GM23338 (cell line): ENCODE data around the gene MYL4. TPM values are rescaled to one million over a fixed set of nuclear protein-coding genes. Genes with fewer than 3 reads are reported as not detected.

Experiments used
- ATAC-seq: fragments of 200-7000 bp; cut with Tn5 transposase; 3 replicates; pipeline ENCODE4 v1.9.1; 2020
- DNase-seq: peaks from one replicate; pipeline ENCODE4 v3.0.0-alpha.2; 2015; ENCODE audit warnings: low spot score
- H2AFZ ChIP-seq: fragments of 200-600 bp; sonication (generic); 2 replicates; pipeline ENCODE4 v1.8.0; 2016; ENCODE audit warnings: antibody characterized with exemption, mild to moderate bottlenecking, moderate library complexity
- H3F3A ChIP-seq: fragments of 200-600 bp; sonication (generic); replicated peaks from 2 replicates; pipeline ENCODE4 v1.8.0; 2017; ENCODE audit warnings: antibody characterized with exemption, mixed run types, low read depth
- H3K27ac ChIP-seq: fragments of 200-600 bp; sonication (generic); 2 replicates; pipeline ENCODE4 v1.6.1; 2016; ENCODE audit warnings: low read depth
- H3K27me3 ChIP-seq: fragments of 200-600 bp; sonication (generic); 2 replicates; pipeline ENCODE4 v1.8.0; 2016; ENCODE audit warnings: mild to moderate bottlenecking, mixed run types, moderate library complexity; ENCODE audit not compliant: insufficient read depth
- H3K36me3 ChIP-seq: fragments of 200-600 bp; sonication (generic); 2 replicates; pipeline ENCODE4 v1.8.0; 2016; ENCODE audit warnings: mild to moderate bottlenecking; ENCODE audit not compliant: insufficient read depth
- H3K4me1 ChIP-seq: fragments of 200-600 bp; sonication (generic); 2 replicates; pipeline ENCODE4 v1.8.0; 2016; ENCODE audit warnings: mild to moderate bottlenecking, moderate library complexity; ENCODE audit not compliant: insufficient read depth
- H3K4me2 ChIP-seq: fragments of 200-600 bp; sonication (generic); 2 replicates; pipeline ENCODE4 v1.7.1; 2017; ENCODE audit warnings: mixed run types
- H3K4me3 ChIP-seq: fragments of 200-600 bp; sonication (generic); 2 replicates; pipeline ENCODE4 v1.6.1; 2016; ENCODE audit warnings: mixed run types
- H3K79me2 ChIP-seq: fragments of 200-600 bp; sonication (generic); replicated peaks from 2 replicates; pipeline ENCODE4 v1.8.0; 2017; ENCODE audit warnings: mild to moderate bottlenecking; ENCODE audit not compliant: insufficient read depth
- H3K9me2 ChIP-seq: fragments of 200-600 bp; sonication (generic); 2 replicates; pipeline ENCODE4 v1.8.0; 2017; ENCODE audit not compliant: insufficient read depth
- H4K20me1 ChIP-seq: fragments of 200-600 bp; sonication (generic); replicated peaks from 2 replicates; pipeline ENCODE4 v1.8.0; 2017; ENCODE audit warnings: mild to moderate bottlenecking; ENCODE audit not compliant: insufficient read depth
- H3K27ac Mint-ChIP-seq: 2 replicates; pipeline ENCODE4 v1.8.0; 2020; ENCODE audit warnings: inconsistent platforms, mild to moderate bottlenecking, moderate library complexity, mixed read lengths
- H3K27me3 Mint-ChIP-seq: 3 replicates; pipeline ENCODE4 v1.8.0; 2022; ENCODE audit warnings: low read depth, mild to moderate bottlenecking, moderate library complexity, mixed read lengths, inconsistent platforms; ENCODE audit not compliant: insufficient read depth, poor library complexity
- H3K36me3 Mint-ChIP-seq: 3 replicates; pipeline ENCODE4 v1.8.0; 2021; ENCODE audit warnings: low read depth, mild to moderate bottlenecking, inconsistent platforms, moderate library complexity, mixed read lengths
- H3K4me1 Mint-ChIP-seq: 3 replicates; pipeline ENCODE4 v1.8.0; 2020; ENCODE audit warnings: mild to moderate bottlenecking, inconsistent platforms, mixed read lengths
- H3K4me3 Mint-ChIP-seq: 3 replicates; pipeline ENCODE4 v1.8.0; 2021; ENCODE audit warnings: moderate library complexity, mild to moderate bottlenecking, inconsistent platforms, mixed read lengths
- H3K9me3 Mint-ChIP-seq: 3 replicates; pipeline ENCODE4 v1.8.0; 2020; ENCODE audit warnings: moderate library complexity, mild to moderate bottlenecking, inconsistent platforms, mixed read lengths
- CREB1 ChIP-seq: fragments of 250-450 bp; sonication (Bioruptor Pico); IDR thresholded peaks from 2 replicates; pipeline ENCODE4 v1.5.0; 2020; ENCODE audit warnings: low read depth, mild to moderate bottlenecking, moderate library complexity
- EZH2 ChIP-seq: fragments of 200-600 bp; sonication (generic); IDR thresholded peaks from one replicate; pipeline ENCODE4 v1.8.0; 2017; ENCODE audit warnings: antibody characterized with exemption, mild to moderate bottlenecking, low read depth; ENCODE audit not compliant: unreplicated experiment
- EZH2phosphoT487 ChIP-seq: fragments of 200-600 bp; sonication (generic); IDR thresholded peaks from one replicate; pipeline ENCODE4 v1.8.1; 2018; ENCODE audit warnings: antibody characterized with exemption; ENCODE audit not compliant: unreplicated experiment
- NANOG ChIP-seq: IDR thresholded peaks from 2 replicates; pipeline ENCODE4 v1.6.1; 2016; ENCODE audit warnings: antibody characterized with exemption, borderline replicate concordance
- POLR2AphosphoS5 ChIP-seq: IDR thresholded peaks from 2 replicates; pipeline ENCODE4 v1.6.1; 2016; ENCODE audit warnings: antibody characterized with exemption, low read depth
- STAT1 ChIP-seq: IDR thresholded peaks from one replicate; pipeline ENCODE4 v1.6.1; 2016; ENCODE audit warnings: antibody characterized with exemption; ENCODE audit not compliant: unreplicated experiment
- ZNF114 ChIP-seq: fragments of 250-450 bp; sonication (Bioruptor Pico); IDR thresholded peaks from 2 replicates; pipeline ENCODE4 v1.5.0; 2020; ENCODE audit warnings: mild to moderate bottlenecking, moderate library complexity
- ZNF331 ChIP-seq: fragments of 250-450 bp; sonication (Bioruptor Pico); IDR thresholded peaks from 2 replicates; pipeline ENCODE4 v1.5.0; 2020; ENCODE audit warnings: low read depth, mild to moderate bottlenecking, moderate library complexity
- polyA plus RNA-seq: library from polyadenylated mRNA; unstranded; fragments of >200 nt; fragmentation: Nextera tagmentation; extraction: Ambion mirVana; gene quantifications from 2 replicates; pipeline ENCODE4 v1.2.1, GENCODE V29; 2016
- total RNA-seq: library from RNA; depleted of rRNA; stranded (reverse); fragments of >200 nt; shearing (Covaris generic); gene quantifications from 2 replicates; pipeline ENCODE4 v1.2.3, GENCODE V29; 2014
- TF ChIP-seq, protein P1 (sequence below): IDR thresholded peaks from one replicate; pipeline ENCODE4 v1.6.1; 2018; ENCODE audit warnings: antibody characterized with exemption; ENCODE audit not compliant: unreplicated experiment
- TF ChIP-seq, protein P2 (sequence below), 2 experiments: fragments of 200-600 bp in 1 of 2; sonication (generic) in 1 of 2; conservative IDR thresholded peaks; 2 replicates each; pipeline versions ENCODE4 v1.5.1 to v1.6.1; 2016 to 2017; ENCODE audit warnings: antibody characterized with exemption in 2 of 2, low read depth in 2 of 2, mild to moderate bottlenecking in 2 of 2, moderate library complexity in 1 of 2
- TF ChIP-seq, protein P3 (sequence below): fragments of 250-450 bp; sonication (Bioruptor Pico); IDR thresholded peaks from 2 replicates; pipeline ENCODE4 v1.5.0; 2020; ENCODE audit warnings: mild to moderate bottlenecking, moderate library complexity

Gene MYL4
- total and polyA plus RNA-seq, 2 experiments from 2014 or later = 0.44 TPM; not detected in 1

DNA sequence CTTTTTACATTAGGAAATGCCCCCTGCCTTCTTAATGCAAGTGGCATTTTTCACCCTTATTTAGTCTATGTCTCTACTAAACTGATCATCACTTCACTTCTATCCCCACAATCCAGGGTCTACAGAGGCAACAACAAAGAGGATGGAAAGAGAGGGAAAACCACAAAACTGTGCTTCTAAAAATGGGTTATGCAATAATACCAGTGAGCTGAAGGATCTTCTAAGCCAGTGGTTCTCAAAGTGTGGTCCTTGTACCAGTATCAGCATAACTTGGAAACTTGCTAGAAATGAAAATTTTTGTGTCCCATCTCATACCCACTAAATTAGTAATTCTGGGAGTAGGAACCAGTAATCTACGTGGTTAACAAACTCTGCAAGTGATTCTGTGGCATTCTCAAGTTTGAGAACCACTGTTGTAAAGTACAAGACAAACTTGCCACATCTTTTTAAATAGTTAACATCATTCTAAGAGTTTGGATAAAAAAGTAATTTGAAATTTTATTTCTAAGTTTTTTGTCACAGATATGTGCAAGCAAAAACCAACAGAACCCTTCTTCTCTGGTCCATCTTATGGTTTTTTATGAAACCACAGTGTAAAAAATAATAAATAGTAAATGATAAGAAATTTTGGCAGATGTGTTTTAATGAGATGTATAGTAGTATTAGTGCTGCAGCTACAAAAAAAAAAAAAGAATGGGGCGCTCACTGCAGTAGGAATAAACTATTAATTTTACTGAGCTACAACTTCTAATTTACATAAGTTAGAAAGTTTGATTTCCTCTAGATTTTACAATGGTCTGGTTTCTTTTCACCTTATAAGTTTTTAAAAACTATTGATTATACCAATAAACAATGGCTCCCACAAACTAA lies 36.2 kb upstream of the MYL4 start:
- TF ChIP-seq EZH2phosphoT487 (no peak), ZNF331 (CRISPR knock-in tag) (no peak), STAT1 (no peak), ZNF114 (CRISPR knock-in tag) (no peak), NANOG (no peak), CREB1 (CRISPR knock-in tag) (no peak), POLR2AphosphoS5 (no peak), EZH2 (no peak)
- TF ChIP-seq, protein P1, sequence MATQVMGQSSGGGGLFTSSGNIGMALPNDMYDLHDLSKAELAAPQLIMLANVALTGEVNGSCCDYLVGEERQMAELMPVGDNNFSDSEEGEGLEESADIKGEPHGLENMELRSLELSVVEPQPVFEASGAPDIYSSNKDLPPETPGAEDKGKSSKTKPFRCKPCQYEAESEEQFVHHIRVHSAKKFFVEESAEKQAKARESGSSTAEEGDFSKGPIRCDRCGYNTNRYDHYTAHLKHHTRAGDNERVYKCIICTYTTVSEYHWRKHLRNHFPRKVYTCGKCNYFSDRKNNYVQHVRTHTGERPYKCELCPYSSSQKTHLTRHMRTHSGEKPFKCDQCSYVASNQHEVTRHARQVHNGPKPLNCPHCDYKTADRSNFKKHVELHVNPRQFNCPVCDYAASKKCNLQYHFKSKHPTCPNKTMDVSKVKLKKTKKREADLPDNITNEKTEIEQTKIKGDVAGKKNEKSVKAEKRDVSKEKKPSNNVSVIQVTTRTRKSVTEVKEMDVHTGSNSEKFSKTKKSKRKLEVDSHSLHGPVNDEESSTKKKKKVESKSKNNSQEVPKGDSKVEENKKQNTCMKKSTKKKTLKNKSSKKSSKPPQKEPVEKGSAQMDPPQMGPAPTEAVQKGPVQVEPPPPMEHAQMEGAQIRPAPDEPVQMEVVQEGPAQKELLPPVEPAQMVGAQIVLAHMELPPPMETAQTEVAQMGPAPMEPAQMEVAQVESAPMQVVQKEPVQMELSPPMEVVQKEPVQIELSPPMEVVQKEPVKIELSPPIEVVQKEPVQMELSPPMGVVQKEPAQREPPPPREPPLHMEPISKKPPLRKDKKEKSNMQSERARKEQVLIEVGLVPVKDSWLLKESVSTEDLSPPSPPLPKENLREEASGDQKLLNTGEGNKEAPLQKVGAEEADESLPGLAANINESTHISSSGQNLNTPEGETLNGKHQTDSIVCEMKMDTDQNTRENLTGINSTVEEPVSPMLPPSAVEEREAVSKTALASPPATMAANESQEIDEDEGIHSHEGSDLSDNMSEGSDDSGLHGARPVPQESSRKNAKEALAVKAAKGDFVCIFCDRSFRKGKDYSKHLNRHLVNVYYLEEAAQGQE = no peak
- TF ChIP-seq, protein P2, sequence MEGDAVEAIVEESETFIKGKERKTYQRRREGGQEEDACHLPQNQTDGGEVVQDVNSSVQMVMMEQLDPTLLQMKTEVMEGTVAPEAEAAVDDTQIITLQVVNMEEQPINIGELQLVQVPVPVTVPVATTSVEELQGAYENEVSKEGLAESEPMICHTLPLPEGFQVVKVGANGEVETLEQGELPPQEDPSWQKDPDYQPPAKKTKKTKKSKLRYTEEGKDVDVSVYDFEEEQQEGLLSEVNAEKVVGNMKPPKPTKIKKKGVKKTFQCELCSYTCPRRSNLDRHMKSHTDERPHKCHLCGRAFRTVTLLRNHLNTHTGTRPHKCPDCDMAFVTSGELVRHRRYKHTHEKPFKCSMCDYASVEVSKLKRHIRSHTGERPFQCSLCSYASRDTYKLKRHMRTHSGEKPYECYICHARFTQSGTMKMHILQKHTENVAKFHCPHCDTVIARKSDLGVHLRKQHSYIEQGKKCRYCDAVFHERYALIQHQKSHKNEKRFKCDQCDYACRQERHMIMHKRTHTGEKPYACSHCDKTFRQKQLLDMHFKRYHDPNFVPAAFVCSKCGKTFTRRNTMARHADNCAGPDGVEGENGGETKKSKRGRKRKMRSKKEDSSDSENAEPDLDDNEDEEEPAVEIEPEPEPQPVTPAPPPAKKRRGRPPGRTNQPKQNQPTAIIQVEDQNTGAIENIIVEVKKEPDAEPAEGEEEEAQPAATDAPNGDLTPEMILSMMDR (conservative IDR thresholded peaks at IDR 0.05; ENCODE audit: low read depth in 2 of 2) = no peak
- TF ChIP-seq, protein P3, sequence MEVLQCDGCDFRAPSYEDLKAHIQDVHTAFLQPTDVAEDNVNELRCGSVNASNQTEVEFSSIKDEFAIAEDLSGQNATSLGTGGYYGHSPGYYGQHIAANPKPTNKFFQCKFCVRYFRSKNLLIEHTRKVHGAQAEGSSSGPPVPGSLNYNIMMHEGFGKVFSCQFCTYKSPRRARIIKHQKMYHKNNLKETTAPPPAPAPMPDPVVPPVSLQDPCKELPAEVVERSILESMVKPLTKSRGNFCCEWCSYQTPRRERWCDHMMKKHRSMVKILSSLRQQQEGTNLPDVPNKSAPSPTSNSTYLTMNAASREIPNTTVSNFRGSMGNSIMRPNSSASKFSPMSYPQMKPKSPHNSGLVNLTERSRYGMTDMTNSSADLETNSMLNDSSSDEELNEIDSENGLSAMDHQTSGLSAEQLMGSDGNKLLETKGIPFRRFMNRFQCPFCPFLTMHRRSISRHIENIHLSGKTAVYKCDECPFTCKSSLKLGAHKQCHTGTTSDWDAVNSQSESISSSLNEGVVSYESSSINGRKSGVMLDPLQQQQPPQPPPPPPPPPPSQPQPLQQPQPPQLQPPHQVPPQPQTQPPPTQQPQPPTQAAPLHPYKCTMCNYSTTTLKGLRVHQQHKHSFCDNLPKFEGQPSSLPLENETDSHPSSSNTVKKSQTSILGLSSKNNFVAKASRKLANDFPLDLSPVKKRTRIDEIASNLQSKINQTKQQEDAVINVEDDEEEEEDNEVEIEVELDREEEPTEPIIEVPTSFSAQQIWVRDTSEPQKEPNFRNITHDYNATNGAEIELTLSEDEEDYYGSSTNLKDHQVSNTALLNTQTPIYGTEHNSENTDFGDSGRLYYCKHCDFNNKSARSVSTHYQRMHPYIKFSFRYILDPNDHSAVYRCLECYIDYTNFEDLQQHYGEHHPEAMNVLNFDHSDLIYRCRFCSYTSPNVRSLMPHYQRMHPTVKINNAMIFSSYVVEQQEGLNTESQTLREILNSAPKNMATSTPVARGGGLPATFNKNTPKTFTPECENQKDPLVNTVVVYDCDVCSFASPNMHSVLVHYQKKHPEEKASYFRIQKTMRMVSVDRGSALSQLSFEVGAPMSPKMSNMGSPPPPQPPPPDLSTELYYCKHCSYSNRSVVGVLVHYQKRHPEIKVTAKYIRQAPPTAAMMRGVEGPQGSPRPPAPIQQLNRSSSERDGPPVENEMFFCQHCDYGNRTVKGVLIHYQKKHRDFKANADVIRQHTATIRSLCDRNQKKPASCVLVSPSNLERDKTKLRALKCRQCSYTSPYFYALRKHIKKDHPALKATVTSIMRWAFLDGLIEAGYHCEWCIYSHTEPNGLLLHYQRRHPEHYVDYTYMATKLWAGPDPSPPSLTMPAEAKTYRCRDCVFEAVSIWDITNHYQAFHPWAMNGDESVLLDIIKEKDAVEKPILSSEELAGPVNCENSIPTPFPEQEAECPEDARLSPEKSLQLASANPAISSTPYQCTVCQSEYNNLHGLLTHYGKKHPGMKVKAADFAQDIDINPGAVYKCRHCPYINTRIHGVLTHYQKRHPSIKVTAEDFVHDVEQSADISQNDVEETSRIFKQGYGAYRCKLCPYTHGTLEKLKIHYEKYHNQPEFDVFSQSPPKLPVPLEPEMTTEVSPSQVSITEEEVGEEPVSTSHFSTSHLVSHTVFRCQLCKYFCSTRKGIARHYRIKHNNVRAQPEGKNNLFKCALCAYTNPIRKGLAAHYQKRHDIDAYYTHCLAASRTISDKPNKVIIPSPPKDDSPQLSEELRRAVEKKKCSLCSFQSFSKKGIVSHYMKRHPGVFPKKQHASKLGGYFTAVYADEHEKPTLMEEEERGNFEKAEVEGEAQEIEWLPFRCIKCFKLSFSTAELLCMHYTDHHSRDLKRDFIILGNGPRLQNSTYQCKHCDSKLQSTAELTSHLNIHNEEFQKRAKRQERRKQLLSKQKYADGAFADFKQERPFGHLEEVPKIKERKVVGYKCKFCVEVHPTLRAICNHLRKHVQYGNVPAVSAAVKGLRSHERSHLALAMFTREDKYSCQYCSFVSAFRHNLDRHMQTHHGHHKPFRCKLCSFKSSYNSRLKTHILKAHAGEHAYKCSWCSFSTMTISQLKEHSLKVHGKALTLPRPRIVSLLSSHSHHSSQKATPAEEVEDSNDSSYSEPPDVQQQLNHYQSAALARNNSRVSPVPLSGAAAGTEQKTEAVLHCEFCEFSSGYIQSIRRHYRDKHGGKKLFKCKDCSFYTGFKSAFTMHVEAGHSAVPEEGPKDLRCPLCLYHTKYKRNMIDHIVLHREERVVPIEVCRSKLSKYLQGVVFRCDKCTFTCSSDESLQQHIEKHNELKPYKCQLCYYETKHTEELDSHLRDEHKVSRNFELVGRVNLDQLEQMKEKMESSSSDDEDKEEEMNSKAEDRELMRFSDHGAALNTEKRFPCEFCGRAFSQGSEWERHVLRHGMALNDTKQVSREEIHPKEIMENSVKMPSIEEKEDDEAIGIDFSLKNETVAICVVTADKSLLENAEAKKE (CRISPR knock-in tag) = no peak
- H3K4me1 ChIP-seq = peaks cover 18% of the 10 kb centered on the region
- H3K27ac ChIP-seq = no peak overlapping the region
- no peak overlapping the region; the same call in 1 of the 2 replicates for H3K27ac Mint-ChIP-seq
- no peaks in the 10 kb centered on the region; the same call in 2 of the 3 replicates for H3K9me3 Mint-ChIP-seq
- no peak overlapping the region for H3K4me3 ChIP-seq
- ATAC-seq (no peak), DNase-seq (no peak)
- H3K9me2 ChIP-seq = no peaks in the 10 kb centered on the region
- no peaks in the 10 kb centered on the region for H3K36me3 ChIP-seq
- H3K36me3 Mint-ChIP-seq = peaks cover 29% of the 10 kb centered on the region; the same call in 2 of the 3 replicates
- no peaks in the 10 kb centered on the region for H3K27me3 ChIP-seq
- no peaks in the 10 kb centered on the region for H3F3A ChIP-seq
- no peaks in the 10 kb centered on the region for H3K27me3 Mint-ChIP-seq
- no peak overlapping the region for H3K4me2 ChIP-seq
- H2AFZ ChIP-seq = no peak overlapping the region
- H4K20me1 ChIP-seq = peaks cover 18% of the 10 kb centered on the region
- peaks cover 60% of the 10 kb centered on the region for H3K79me2 ChIP-seq
- H3K4me1 Mint-ChIP-seq = peaks cover 25% of the 10 kb centered on the region
- H3K4me3 Mint-ChIP-seq = no peak overlapping the region
